Pancreas (tissue), 10 donors: ENCODE data around the gene VPS8. TPM values are rescaled to one million over a fixed set of nuclear protein-coding genes. Genes with fewer than 3 reads are reported as not detected.

Source experiments
- ATAC-seq, 4 donors: fragments of 200-7000 bp; cut with Tn5 transposase; one replicate each; pipeline versions ENCODE4 v1.8.0 to v1.9.1; 2020; ENCODE audit warnings: mild to moderate bottlenecking in 4 of 4, moderate library complexity in 4 of 4
- DNase-seq, 6 donors: peaks; one replicate each; pipeline ENCODE4 v3.0.0-alpha.2; 2020
- FAIRE-seq: peaks from 2 replicates; lab custom pipeline; 2012; peaks lifted over from hg19 to GRCh38; lab: Jason Lieb, UNC
- H3K27ac ChIP-seq, 4 donors: fragments of 200-600 bp; sonication (generic); 1 replicate in 3 of 4; 2 replicates in 1 of 4; pipeline versions ENCODE4 v1.5.0 to v1.8.0; 2020
- H3K27me3 ChIP-seq, 4 donors: fragments of 200-600 bp; one replicate each; pipeline ENCODE4 v1.8.0; 2021
- H3K36me3 ChIP-seq, 3 donors: fragments of 200-600 bp; sonication (generic) in 1 of 3; one replicate each; pipeline versions ENCODE4 v1.5.0 to v1.8.0; 2020 to 2021
- H3K4me1 ChIP-seq, 3 donors: fragments of 200-600 bp; one replicate each; pipeline ENCODE4 v1.8.0; 2021
- H3K4me3 ChIP-seq, 4 donors: fragments of 200-600 bp; sonication (generic) in 2 of 4; one replicate each; pipeline versions ENCODE4 v1.5.0 to v1.8.0; 2020 to 2021
- H3K9me3 ChIP-seq, 4 donors: fragments of 200-600 bp; one replicate each; pipeline ENCODE4 v1.8.0; 2021
- CTCF ChIP-seq, 4 donors: fragments of 200-600 bp; sonication (generic) in 3 of 4; IDR thresholded peaks; one replicate each; pipeline versions ENCODE4 v1.5.0 to v1.8.0; 2021; ENCODE audit warnings: antibody characterized with exemption in 4 of 4
- WGBS, 2 donors: extraction: QIAGEN DNeasy Blood & Tissue Kit; methylation state at CpG; one replicate each; pipeline ENCODE4 v1.1.7; 2013; 5-methylcytosine and 5-hydroxymethylcytosine counted together
- intact Hi-C, 3 donors: fragments of 100-400 bp; cut with DNase I; formaldehyde crosslinking; loops; one replicate each; pipeline versions ENCODE4 v1.11.1 to v1.14.2; 2022
- polyA plus RNA-seq, 2 donors: library from polyadenylated mRNA; stranded (reverse); fragments of 200-250 nt; gene quantifications; one replicate each; pipeline ENCODE4 v1.2.3, GENCODE V29; 2013
- total RNA-seq, 6 donors: library from RNA; stranded (reverse); fragmentation: NEBNext Ultra II Directional in 4 of 6; extraction: Animal tissue kit (Norgen Biotek cat#: 25700) in 4 of 6; gene quantifications; one replicate each; pipeline versions ENCODE4 v1.2.1 to v1.2.4, GENCODE V29; 2021 to 2023
- donor health status: healthy with polysubstance abuse.
- donor health status: DM: no; HTN: no; CAD: no; lungs with moderate emphysema.
- donor health status: DM: no; HTN: no; CAD: no.
- donor health status: control.
- donor health status: control.
- donor health status: Bipolar disorder and iron deficiency.
- donor health status: DM: yes; HTN: yes; CAD: no.
- donor health status: DM: no; HTN: no; CAD: no.
- donor health status: DM: no; HTN: no; CAD: no.
- donor health status: DM: yes; HTN: yes; CAD: no.

VPS8 gene
- total and polyA plus RNA-seq, 8 donors = 7.9 to 37.5 (median 19.2) TPM

- no peak for TF ChIP-seq CTCF (IDR thresholded peaks at IDR 0.05)
- FAIRE-seq (no peak), ATAC-seq (no peak), DNase-seq (no peak)
- intact Hi-C loops = no loop called here
- H3K4me3 ChIP-seq = no peak overlapping the region
- WGBS, 2 donors = 70 to 80% methylated on average over 3 of the region's 3 CpGs
- no peaks in the 10 kb centered on the region for H3K27me3 ChIP-seq
- H3K36me3 ChIP-seq = no peaks in the 10 kb centered on the region
- H3K27ac ChIP-seq = no peak overlapping the region
- no peaks in the 10 kb centered on the region for H3K9me3 ChIP-seq
- no peaks in the 10 kb centered on the region for H3K4me1 ChIP-seq
These were observed 275.5 kb downstream of the VPS8 start for GRCh38 chr3:185087419-185087818.

- intact Hi-C loops = no loop called here
- Histone ChIP-seq H3K4me3 (no peak overlapping the region), H3K9me3 (no peaks in the 10 kb centered on the region), H3K27ac (no peak overlapping the region), H3K4me1 (no peaks in the 10 kb centered on the region), H3K27me3 (no peaks in the 10 kb centered on the region), H3K36me3 (no peaks in the 10 kb centered on the region)
- DNase-seq (no peak), FAIRE-seq (no peak), ATAC-seq (no peak)
- 68 to 69% methylated on average over 2 of the region's 2 CpGs for WGBS, 2 donors
- TF ChIP-seq CTCF (IDR thresholded peaks at IDR 0.05) = no peak
These were observed 277.4 kb downstream of the VPS8 start for GRCh38 chr3:185089343-185089742.

GRCh38 chr3:185089751-185090150, 277.8 kb downstream of the VPS8 start:
- ATAC-seq = no peak
- no peak for TF ChIP-seq CTCF (IDR thresholded peaks at IDR 0.05)
- Histone ChIP-seq H3K9me3 (no peaks in the 10 kb centered on the region), H3K27ac (no peak overlapping the region), H3K27me3 (no peaks in the 10 kb centered on the region), H3K4me1 (no peaks in the 10 kb centered on the region), H3K4me3 (no peak overlapping the region), H3K36me3 (no peaks in the 10 kb centered on the region)
- intact Hi-C loops = no loop called here
- no peak for DNase-seq
- no peak for FAIRE-seq

- TF ChIP-seq CTCF (IDR thresholded peaks at IDR 0.05) = no peak
- FAIRE-seq (no peak), ATAC-seq (no peak), DNase-seq (no peak)
- Histone ChIP-seq H3K36me3 (no peaks in the 10 kb centered on the region), H3K27me3 (no peaks in the 10 kb centered on the region), H3K27ac (no peak overlapping the region), H3K4me3 (no peak overlapping the region), H3K9me3 (no peaks in the 10 kb centered on the region), H3K4me1 (no peaks in the 10 kb centered on the region)
- WGBS, 2 donors = 90% methylated on average over 4 of the region's 4 CpGs
- intact Hi-C loops = no loop called here
These were observed 278.8 kb downstream of the VPS8 start for GRCh38 chr3:185090811-185091210.

- Histone ChIP-seq H3K27me3 (no peaks in the 10 kb centered on the region), H3K4me1 (no peaks in the 10 kb centered on the region), H3K9me3 (no peaks in the 10 kb centered on the region), H3K36me3 (no peaks in the 10 kb centered on the region), H3K27ac (no peak overlapping the region), H3K4me3 (no peak overlapping the region)
- intact Hi-C loops = no loop called here
- DNase-seq (no peak), FAIRE-seq (no peak), ATAC-seq (no peak)
- no peak for TF ChIP-seq CTCF (IDR thresholded peaks at IDR 0.05)
These were observed 281.1 kb downstream of the VPS8 start for GRCh38 chr3:185093116-185093515.
